ENCODE measurements around the gene SH2D3C.

SH2D3C gene

DNA sequence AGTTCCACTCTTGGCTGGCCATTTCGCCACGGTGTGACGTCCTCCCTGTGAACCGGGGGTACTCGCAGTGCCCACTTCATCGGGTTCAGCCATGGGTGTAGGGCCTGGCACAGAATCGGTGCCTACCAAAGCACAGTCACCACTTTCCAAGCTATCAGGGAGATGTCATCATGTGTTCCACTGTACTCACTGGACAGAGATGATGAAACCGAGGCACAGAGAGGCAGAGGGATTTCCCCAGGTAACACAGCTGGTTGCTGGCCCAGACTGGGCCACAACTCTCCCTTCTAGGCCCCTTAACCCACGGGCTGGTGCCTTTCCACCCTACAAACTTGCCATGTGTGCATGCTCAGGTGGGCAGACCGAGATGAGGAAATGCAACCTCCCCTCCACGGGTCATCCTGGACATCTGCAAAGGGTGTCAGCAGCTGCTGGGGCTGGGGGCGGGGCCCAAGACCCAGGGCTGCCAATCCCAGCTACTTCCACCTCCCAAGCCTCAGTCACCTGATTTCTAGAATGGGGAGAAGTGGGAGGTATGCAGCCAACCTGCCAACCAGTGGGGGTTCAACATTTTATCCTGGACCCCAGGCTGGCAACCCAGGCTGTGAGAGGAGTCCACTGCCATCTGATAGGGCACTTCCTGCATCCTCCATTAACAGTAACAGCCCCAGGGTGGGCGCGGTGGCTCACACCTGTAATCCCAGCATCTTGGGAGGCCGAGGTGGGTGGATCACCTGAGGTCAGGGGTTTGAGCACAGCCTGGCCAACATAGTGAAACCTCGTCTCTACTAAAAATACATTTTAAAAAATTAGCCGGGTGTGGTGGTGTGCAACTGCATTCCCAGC, 893 bp upstream of the SH2D3C start:
- Histone ChIP-seq H3K4me1 (ENCODE audit: control insufficient read depth in 1 of 2, insufficient read depth in 2 of 2, low read length in 2 of 2) (no peaks in the 10 kb centered on the region), H3K23ac (ENCODE audit: low read length) (no peak overlapping the region), H3K27me3 (ENCODE audit: insufficient read depth, low read length) (no peaks in the 10 kb centered on the region), H4K91ac (ENCODE audit: low read depth, low read length) (no peak overlapping the region), H3K9ac (ENCODE audit: low read length) (no peak overlapping the region), H3K9me3 (ENCODE audit: insufficient read depth, low read depth, low read length) (peaks cover 2% of the 10 kb centered on the region), H3K18ac (ENCODE audit: low read length) (no peak overlapping the region), H3K27ac (ENCODE audit: low read depth, low read length) (no peak overlapping the region), H3K14ac (ENCODE audit: low read length) (no peak overlapping the region), H4K8ac (ENCODE audit: low read depth, low read length) (no peak overlapping the region), H2AK5ac (ENCODE audit: low read length) (no peak overlapping the region), H3K79me1 (ENCODE audit: low read length) (no peaks in the 10 kb centered on the region), H4K12ac (ENCODE audit: low read depth, low read length) (no peak overlapping the region), H2BK120ac (ENCODE audit: insufficient read depth, low read length, poor library complexity) (no peak overlapping the region), H2BK5ac (ENCODE audit: low read depth, low read length, poor library complexity) (no peak overlapping the region), H2BK12ac (ENCODE audit: low read length) (no peak overlapping the region), H2AFZ (ENCODE audit: insufficient read depth, low read length, poor library complexity) (no peak overlapping the region), H3K4me2 (ENCODE audit: low read length) (no peak overlapping the region), H3K4ac (ENCODE audit: low read depth, low read length) (no peak overlapping the region), H3K4me3 (ENCODE audit: low read depth, low read length) (no peak overlapping the region), H3K36me3 (ENCODE audit: control insufficient read depth in 1 of 2, insufficient read depth in 2 of 2, low read length in 2 of 2) (no peaks in the 10 kb centered on the region), H3K79me2 (ENCODE audit: control insufficient read depth, insufficient read depth, low read length, poor library complexity) (no peaks in the 10 kb centered on the region)
- whole genome bisulfite sequencing (ENCODE audit: extremely low coverage, insufficient coverage, insufficient read length): no CpG with 5 or more reads among the region's 17 CpGs
- peak in 1 of 2 donors; percentile 19 for DNase-seq

DNA sequence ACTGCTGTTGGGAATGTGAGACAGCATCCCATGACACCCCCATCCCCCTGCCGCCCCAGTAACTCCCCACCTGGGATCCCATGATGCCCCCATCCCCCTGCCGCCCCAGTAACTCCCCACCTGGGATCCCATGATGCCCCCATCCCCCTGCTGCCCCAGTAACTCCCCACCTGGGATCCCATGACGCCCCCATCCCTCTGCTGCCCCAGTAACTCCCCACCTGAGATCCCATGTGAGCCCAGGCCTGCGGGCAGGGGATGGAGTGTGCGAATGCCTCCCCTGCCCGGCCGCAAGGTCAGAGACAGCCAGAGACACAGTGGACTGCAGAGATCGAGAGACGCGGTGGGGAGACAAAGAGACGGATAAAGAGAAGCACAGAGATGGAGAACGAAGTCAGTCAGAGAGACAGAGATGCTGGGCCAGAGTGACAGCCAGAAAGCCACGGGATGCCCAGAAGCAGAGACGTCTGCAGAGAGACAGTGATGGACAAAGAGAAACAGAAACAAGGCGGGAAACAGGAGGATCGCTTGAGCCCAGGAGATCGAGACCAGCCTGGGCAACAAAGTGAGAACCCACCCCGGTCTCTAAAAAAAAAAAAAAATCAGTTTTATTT, 992 bp downstream of the SH2D3C start:
- Histone ChIP-seq H3K79me2 (ENCODE audit: control insufficient read depth, insufficient read depth, low read length, poor library complexity) (no peaks in the 10 kb centered on the region), H2AK5ac (ENCODE audit: low read length) (no peak overlapping the region), H4K8ac (ENCODE audit: low read depth, low read length) (no peak overlapping the region), H3K36me3 (ENCODE audit: control insufficient read depth in 1 of 2, insufficient read depth in 2 of 2, low read length in 2 of 2) (no peaks in the 10 kb centered on the region), H2BK5ac (ENCODE audit: low read depth, low read length, poor library complexity) (no peak overlapping the region), H3K23ac (ENCODE audit: low read length) (no peak overlapping the region), H2BK12ac (ENCODE audit: low read length) (no peak overlapping the region), H3K4me1 (ENCODE audit: control insufficient read depth in 1 of 2, insufficient read depth in 2 of 2, low read length in 2 of 2) (no peaks in the 10 kb centered on the region), H3K18ac (ENCODE audit: low read length) (no peak overlapping the region), H2AFZ (ENCODE audit: insufficient read depth, low read length, poor library complexity) (no peak overlapping the region), H3K9me3 (ENCODE audit: insufficient read depth, low read depth, low read length) (peaks cover 2% of the 10 kb centered on the region), H3K14ac (ENCODE audit: low read length) (no peak overlapping the region), H4K91ac (ENCODE audit: low read depth, low read length) (no peak overlapping the region), H3K4me3 (ENCODE audit: low read depth, low read length) (no peak overlapping the region), H3K4ac (ENCODE audit: low read depth, low read length) (no peak overlapping the region), H3K79me1 (ENCODE audit: low read length) (no peaks in the 10 kb centered on the region), H2BK120ac (ENCODE audit: insufficient read depth, low read length, poor library complexity) (no peak overlapping the region), H3K9ac (ENCODE audit: low read length) (no peak overlapping the region), H3K4me2 (ENCODE audit: low read length) (no peak overlapping the region), H3K27me3 (ENCODE audit: insufficient read depth, low read length) (no peaks in the 10 kb centered on the region), H4K12ac (ENCODE audit: low read depth, low read length) (no peak overlapping the region), H3K27ac (ENCODE audit: low read depth, low read length) (no peak overlapping the region)
- DNase-seq: no peak
- WGBS (ENCODE audit: extremely low coverage, insufficient coverage, insufficient read length): no CpG with 5 or more reads among the region's 18 CpGs

DNA sequence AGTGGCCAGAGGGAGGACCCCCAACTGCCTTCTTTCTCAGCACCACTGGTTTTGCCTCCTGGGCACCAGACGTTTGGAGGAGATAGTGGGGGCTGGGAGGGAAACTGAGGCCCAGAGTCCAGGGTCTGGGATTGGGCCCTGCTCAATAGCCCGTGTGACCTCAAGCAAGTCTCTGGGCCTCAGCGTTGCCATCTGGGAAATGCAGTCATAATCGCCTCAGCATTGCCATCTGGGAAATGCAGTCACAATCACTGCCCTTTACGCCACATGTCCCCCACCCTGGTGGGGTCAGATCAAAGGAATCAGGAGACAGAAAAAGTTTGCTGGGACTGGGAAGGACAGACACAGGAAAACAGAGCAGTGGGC, 1.6 kb downstream of the SH2D3C start:
- no peak overlapping the region for H3K4me3 ChIP-seq (ENCODE audit: low read depth, low read length)
- H3K79me2 ChIP-seq (ENCODE audit: control insufficient read depth, insufficient read depth, low read length, poor library complexity): no peaks in the 10 kb centered on the region
- no peak overlapping the region for H2AK5ac ChIP-seq (ENCODE audit: low read length)
- no peaks in the 10 kb centered on the region for H3K4me1 ChIP-seq (ENCODE audit: control insufficient read depth in 1 of 2, insufficient read depth in 2 of 2, low read length in 2 of 2)
- H3K27me3 ChIP-seq (ENCODE audit: insufficient read depth, low read length): no peaks in the 10 kb centered on the region
- no peak overlapping the region for H3K23ac ChIP-seq (ENCODE audit: low read length)
- no peak overlapping the region for H4K8ac ChIP-seq (ENCODE audit: low read depth, low read length)
- no peak for DNase-seq
- WGBS (ENCODE audit: extremely low coverage, insufficient coverage, insufficient read length): no CpG with 5 or more reads among the region's 5 CpGs
- no peak overlapping the region for H2BK5ac ChIP-seq (ENCODE audit: low read depth, low read length, poor library complexity)
- H3K9ac ChIP-seq (ENCODE audit: low read length): no peak overlapping the region
- H3K27ac ChIP-seq (ENCODE audit: low read depth, low read length): no peak overlapping the region
- no peak overlapping the region for H4K12ac ChIP-seq (ENCODE audit: low read depth, low read length)
- no peak overlapping the region for H2AFZ ChIP-seq (ENCODE audit: insufficient read depth, low read length, poor library complexity)
- peaks cover 2% of the 10 kb centered on the region for H3K9me3 ChIP-seq (ENCODE audit: insufficient read depth, low read depth, low read length)
- no peak overlapping the region for H3K4me2 ChIP-seq (ENCODE audit: low read length)
- H3K18ac ChIP-seq (ENCODE audit: low read length): no peak overlapping the region
- H4K91ac ChIP-seq (ENCODE audit: low read depth, low read length): no peak overlapping the region
- H3K36me3 ChIP-seq (ENCODE audit: control insufficient read depth in 1 of 2, insufficient read depth in 2 of 2, low read length in 2 of 2): no peaks in the 10 kb centered on the region
- no peak overlapping the region for H3K14ac ChIP-seq (ENCODE audit: low read length)
- H2BK120ac ChIP-seq (ENCODE audit: insufficient read depth, low read length, poor library complexity): no peak overlapping the region
- no peak overlapping the region for H3K4ac ChIP-seq (ENCODE audit: low read depth, low read length)
- no peak overlapping the region for H2BK12ac ChIP-seq (ENCODE audit: low read length)
- H3K79me1 ChIP-seq (ENCODE audit: low read length): no peaks in the 10 kb centered on the region

DNA sequence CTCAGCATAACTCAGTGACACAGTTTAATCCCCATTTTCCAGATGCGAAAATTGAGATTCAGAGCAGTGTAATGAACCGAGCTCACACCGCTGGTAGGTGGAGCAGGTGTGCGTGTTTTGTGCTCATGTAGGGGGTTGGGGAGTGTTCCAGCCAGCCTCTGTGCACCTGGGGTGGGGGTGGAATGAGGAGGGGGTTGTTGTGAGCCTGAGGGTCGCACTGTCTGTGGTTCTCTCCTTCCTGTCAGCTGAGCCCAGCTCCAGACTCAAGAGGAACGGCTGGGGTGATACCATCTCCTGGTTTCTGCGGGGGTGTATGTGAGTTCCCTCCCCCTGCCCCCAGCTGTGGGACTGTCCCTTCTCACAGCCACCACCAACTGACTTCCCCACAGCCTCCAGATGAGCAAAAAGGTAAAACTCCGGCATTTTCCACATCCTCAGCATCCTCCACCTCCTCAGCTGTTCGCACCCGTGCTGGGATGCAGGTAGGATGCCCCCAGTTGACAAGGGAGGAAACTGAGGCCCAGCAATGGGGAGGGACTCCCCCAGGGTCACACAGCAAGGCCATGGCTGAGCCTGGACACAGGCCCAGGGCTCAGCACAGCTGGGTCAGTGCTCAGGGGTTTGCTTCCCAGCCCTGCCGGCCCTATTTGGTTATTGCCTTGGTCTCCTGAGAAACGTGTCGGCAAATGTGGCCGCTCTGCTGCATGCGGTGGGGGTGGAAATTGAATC, 2.1 kb downstream of the SH2D3C start:
- WGBS (ENCODE audit: extremely low coverage, insufficient coverage, insufficient read length): no CpG with 5 or more reads among the region's 15 CpGs
- Histone ChIP-seq H2AFZ (ENCODE audit: insufficient read depth, low read length, poor library complexity) (no peak overlapping the region), H3K9ac (ENCODE audit: low read length) (no peak overlapping the region), H3K79me1 (ENCODE audit: low read length) (no peaks in the 10 kb centered on the region), H2AK5ac (ENCODE audit: low read length) (no peak overlapping the region), H3K27me3 (ENCODE audit: insufficient read depth, low read length) (no peaks in the 10 kb centered on the region), H4K8ac (ENCODE audit: low read depth, low read length) (no peak overlapping the region), H3K36me3 (ENCODE audit: control insufficient read depth in 1 of 2, insufficient read depth in 2 of 2, low read length in 2 of 2) (no peaks in the 10 kb centered on the region), H2BK12ac (ENCODE audit: low read length) (no peak overlapping the region), H3K27ac (ENCODE audit: low read depth, low read length) (no peak overlapping the region), H3K18ac (ENCODE audit: low read length) (no peak overlapping the region), H2BK120ac (ENCODE audit: insufficient read depth, low read length, poor library complexity) (no peak overlapping the region), H3K4ac (ENCODE audit: low read depth, low read length) (no peak overlapping the region), H3K23ac (ENCODE audit: low read length) (no peak overlapping the region), H4K12ac (ENCODE audit: low read depth, low read length) (no peak overlapping the region), H2BK5ac (ENCODE audit: low read depth, low read length, poor library complexity) (no peak overlapping the region), H4K91ac (ENCODE audit: low read depth, low read length) (no peak overlapping the region), H3K4me2 (ENCODE audit: low read length) (no peak overlapping the region), H3K79me2 (ENCODE audit: control insufficient read depth, insufficient read depth, low read length, poor library complexity) (no peaks in the 10 kb centered on the region), H3K4me3 (ENCODE audit: low read depth, low read length) (no peak overlapping the region), H3K9me3 (ENCODE audit: insufficient read depth, low read depth, low read length) (peaks cover 2% of the 10 kb centered on the region), H3K4me1 (ENCODE audit: control insufficient read depth in 1 of 2, insufficient read depth in 2 of 2, low read length in 2 of 2) (peaks cover 0 to 2% of the 10 kb centered on the region in 2 experiments), H3K14ac (ENCODE audit: low read length) (no peak overlapping the region)
- no peak for DNase-seq
